Mesendoderm (in vitro differentiated cells): ENCODE measurements around the gene MYOCOS.

ENCODE experiments used
- DNase-seq: peaks from one replicate; pipeline ENCODE4 v3.0.0; 2013
- H2AK5ac ChIP-seq: 2 replicates; pipeline ENCODE4 v1.6.1; 2013; ENCODE audit warnings: low read length, inconsistent platforms
- H2BK120ac ChIP-seq: 2 replicates; pipeline ENCODE4 v1.6.1; 2013; ENCODE audit warnings: low read depth, mild to moderate bottlenecking, low read length, moderate library complexity, mixed read lengths
- H2BK15ac ChIP-seq: replicated peaks from 2 replicates; pipeline ENCODE4 v1.6.1; 2013; ENCODE audit warnings: low read depth, mild to moderate bottlenecking, moderate library complexity
- H2BK5ac ChIP-seq: 2 replicates; pipeline ENCODE4 v1.6.1; 2013; ENCODE audit warnings: low read length, inconsistent platforms
- H3K18ac ChIP-seq: 2 replicates; pipeline ENCODE4 v1.6.1; 2013; ENCODE audit warnings: mild to moderate bottlenecking, low read length, mixed read lengths
- H3K23ac ChIP-seq: one replicate; pipeline ENCODE4 v1.6.1; 2013; ENCODE audit warnings: low read length
- H3K27ac ChIP-seq: 2 replicates; pipeline ENCODE4 v1.5.1; 2013; ENCODE audit warnings: low read depth, mild to moderate bottlenecking, inconsistent platforms, low read length, moderate library complexity
- H3K27me3 ChIP-seq: 2 replicates; pipeline ENCODE4 v1.6.1; 2013; ENCODE audit warnings: low read length, control low read depth, mild to moderate bottlenecking, inconsistent platforms; ENCODE audit not compliant: insufficient read depth, poor library complexity
- H3K36me3 ChIP-seq: 2 replicates; pipeline ENCODE4 v1.6.1; 2013; ENCODE audit warnings: low read length, inconsistent platforms; ENCODE audit not compliant: control insufficient read depth, insufficient read depth
- H3K4ac ChIP-seq: one replicate; pipeline ENCODE4 v1.6.1; 2013; ENCODE audit warnings: low read depth, mild to moderate bottlenecking, low read length, moderate library complexity
- H3K4me1 ChIP-seq: 2 replicates; pipeline ENCODE4 v1.6.1; 2013; ENCODE audit warnings: low read depth, low read length, inconsistent platforms; ENCODE audit not compliant: control insufficient read depth
- H3K4me2 ChIP-seq: 2 replicates; pipeline ENCODE4 v1.6.1; 2013; ENCODE audit warnings: low read length
- H3K4me3 ChIP-seq: 2 replicates; pipeline ENCODE4 v1.5.1; 2013; ENCODE audit warnings: mild to moderate bottlenecking, low read length
- H3K56ac ChIP-seq: one replicate; pipeline ENCODE4 v1.6.1; 2013; ENCODE audit warnings: low read length
- H3K79me1 ChIP-seq: 2 replicates; pipeline ENCODE4 v1.6.1; 2013; ENCODE audit warnings: low read length, inconsistent platforms
- H3K79me2 ChIP-seq: 2 replicates; pipeline ENCODE4 v1.6.1; 2013; ENCODE audit warnings: mild to moderate bottlenecking, low read length; ENCODE audit not compliant: control insufficient read depth, insufficient read depth
- H3K9ac ChIP-seq: 2 replicates; pipeline ENCODE4 v1.6.1; 2013; ENCODE audit warnings: low read length, inconsistent platforms
- H4K5ac ChIP-seq: one replicate; pipeline ENCODE4 v1.6.1; 2013; ENCODE audit warnings: low read length
- H4K8ac ChIP-seq: one replicate; pipeline ENCODE4 v1.6.1; 2013; ENCODE audit warnings: low read depth, mild to moderate bottlenecking, control low read depth, low read length, moderate library complexity
- WGBS: extraction: QIAGEN DNeasy Blood & Tissue Kit; methylation state at CpG from one replicate; pipeline ENCODE4 v1.1.7; 2013; ENCODE audit warnings: low lambda C conversion rate, missing lambda C conversion rate; ENCODE audit not compliant: insufficient coverage; ENCODE audit errors: extremely low coverage; 5-methylcytosine and 5-hydroxymethylcytosine counted together

The MYOCOS gene

GRCh38 chr1:171625225-171625624, 3.2 kb downstream of the MYOCOS start:
- H3K9ac ChIP-seq = no peak overlapping the region
- no peaks in the 10 kb centered on the region for H3K79me2 ChIP-seq
- no peak overlapping the region for H4K8ac ChIP-seq
- no peaks in the 10 kb centered on the region for H3K27me3 ChIP-seq
- H2BK15ac ChIP-seq = no peak overlapping the region
- no peak overlapping the region for H2AK5ac ChIP-seq
- WGBS = no CpG with 5 or more reads among the region's 1 CpG
- H3K4me3 ChIP-seq = no peak overlapping the region
- H2BK120ac ChIP-seq = no peak overlapping the region
- DNase-seq = no peak
- no peak overlapping the region for H2BK5ac ChIP-seq
- no peak overlapping the region for H3K23ac ChIP-seq
- H3K56ac ChIP-seq = no peak overlapping the region
- no peaks in the 10 kb centered on the region for H3K79me1 ChIP-seq
- H3K4me1 ChIP-seq = no peaks in the 10 kb centered on the region
- no peak overlapping the region for H3K18ac ChIP-seq
- no peaks in the 10 kb centered on the region for H3K36me3 ChIP-seq
- H3K4ac ChIP-seq = no peak overlapping the region
- no peak overlapping the region for H3K4me2 ChIP-seq
- no peak overlapping the region for H4K5ac ChIP-seq
- no peak overlapping the region for H3K27ac ChIP-seq

- Histone ChIP-seq H3K79me1 (no peaks in the 10 kb centered on the region), H4K8ac (no peak overlapping the region), H3K4ac (no peak overlapping the region), H3K23ac (no peak overlapping the region), H2BK15ac (no peak overlapping the region), H3K36me3 (no peaks in the 10 kb centered on the region), H3K4me2 (no peak overlapping the region), H2BK5ac (no peak overlapping the region), H3K9ac (no peak overlapping the region), H3K4me3 (no peak overlapping the region), H3K27me3 (no peaks in the 10 kb centered on the region), H3K27ac (no peak overlapping the region), H4K5ac (no peak overlapping the region), H3K79me2 (no peaks in the 10 kb centered on the region), H2BK120ac (no peak overlapping the region), H3K18ac (no peak overlapping the region), H2AK5ac (no peak overlapping the region), H3K4me1 (no peaks in the 10 kb centered on the region), H3K56ac (no peak overlapping the region)
- DNase-seq = no peak
- no CpG with 5 or more reads among the region's 5 CpGs for WGBS
Measured at GRCh38 chr1:171627020-171627419, 5.0 kb downstream of the MYOCOS start.

- H2BK5ac ChIP-seq = no peak overlapping the region
- WGBS = no CpG with 5 or more reads among the region's 2 CpGs
- no peak overlapping the region for H4K8ac ChIP-seq
- H3K4me3 ChIP-seq = no peak overlapping the region
- H3K4me2 ChIP-seq = no peak overlapping the region
- H3K79me2 ChIP-seq = no peaks in the 10 kb centered on the region
- no peak overlapping the region for H3K27ac ChIP-seq
- no peaks in the 10 kb centered on the region for H3K4me1 ChIP-seq
- no peak overlapping the region for H3K23ac ChIP-seq
- no peak overlapping the region for H2BK15ac ChIP-seq
- no peak overlapping the region for H4K5ac ChIP-seq
- no peak overlapping the region for H3K4ac ChIP-seq
- no peak overlapping the region for H2AK5ac ChIP-seq
- no peak overlapping the region for H3K18ac ChIP-seq
- no peaks in the 10 kb centered on the region for H3K36me3 ChIP-seq
- no peak overlapping the region for H3K9ac ChIP-seq
- H2BK120ac ChIP-seq = no peak overlapping the region
- no peak for DNase-seq
- H3K56ac ChIP-seq = no peak overlapping the region
- H3K79me1 ChIP-seq = no peaks in the 10 kb centered on the region
- H3K27me3 ChIP-seq = no peaks in the 10 kb centered on the region
Measured at GRCh38 chr1:171628225-171628624, 6.2 kb downstream of the MYOCOS start.

- WGBS = no CpG with 5 or more reads among the region's 2 CpGs
- no peak overlapping the region for H3K9ac ChIP-seq
- no peak overlapping the region for H3K18ac ChIP-seq
- H4K5ac ChIP-seq = no peak overlapping the region
- no peak overlapping the region for H3K4me3 ChIP-seq
- H3K4me2 ChIP-seq = no peak overlapping the region
- no peak overlapping the region for H3K4ac ChIP-seq
- no peak overlapping the region for H2BK15ac ChIP-seq
- no peak overlapping the region for H4K8ac ChIP-seq
- no peak overlapping the region for H2BK120ac ChIP-seq
- H3K79me2 ChIP-seq = no peaks in the 10 kb centered on the region
- DNase-seq = no peak
- no peaks in the 10 kb centered on the region for H3K27me3 ChIP-seq
- no peaks in the 10 kb centered on the region for H3K79me1 ChIP-seq
- H3K4me1 ChIP-seq = no peaks in the 10 kb centered on the region
- no peak overlapping the region for H3K27ac ChIP-seq
- no peak overlapping the region for H2BK5ac ChIP-seq
- no peak overlapping the region for H2AK5ac ChIP-seq
- no peaks in the 10 kb centered on the region for H3K36me3 ChIP-seq
- no peak overlapping the region for H3K56ac ChIP-seq
- no peak overlapping the region for H3K23ac ChIP-seq
Measured at GRCh38 chr1:171635661-171636060, 13.6 kb downstream of the MYOCOS start.

GRCh38 chr1:171636141-171636540, 14.1 kb downstream of the MYOCOS start:
- Histone ChIP-seq H4K8ac (no peak overlapping the region), H3K27ac (no peak overlapping the region), H3K4ac (no peak overlapping the region), H2BK5ac (no peak overlapping the region), H3K4me3 (no peak overlapping the region), H3K9ac (no peak overlapping the region), H2BK15ac (no peak overlapping the region), H2AK5ac (no peak overlapping the region), H3K56ac (no peak overlapping the region), H3K79me1 (no peaks in the 10 kb centered on the region), H3K4me1 (no peaks in the 10 kb centered on the region), H3K23ac (no peak overlapping the region), H2BK120ac (no peak overlapping the region), H3K79me2 (no peaks in the 10 kb centered on the region), H3K18ac (no peak overlapping the region), H4K5ac (no peak overlapping the region), H3K27me3 (no peaks in the 10 kb centered on the region), H3K4me2 (no peak overlapping the region), H3K36me3 (no peaks in the 10 kb centered on the region)
- DNase-seq = no peak
- WGBS = no CpG with 5 or more reads among the region's 11 CpGs

- Histone ChIP-seq H2BK120ac (no peak overlapping the region), H3K27ac (no peak overlapping the region), H3K79me1 (no peaks in the 10 kb centered on the region), H3K27me3 (no peaks in the 10 kb centered on the region), H3K4me2 (no peak overlapping the region), H3K4me3 (no peak overlapping the region), H3K36me3 (no peaks in the 10 kb centered on the region), H3K79me2 (no peaks in the 10 kb centered on the region), H3K18ac (no peak overlapping the region), H2BK5ac (no peak overlapping the region), H2AK5ac (no peak overlapping the region), H3K56ac (no peak overlapping the region), H3K4ac (no peak overlapping the region), H4K5ac (no peak overlapping the region), H2BK15ac (no peak overlapping the region), H3K23ac (no peak overlapping the region), H3K9ac (no peak overlapping the region), H4K8ac (no peak overlapping the region), H3K4me1 (no peaks in the 10 kb centered on the region)
- WGBS = no CpG with 5 or more reads among the region's 4 CpGs
- DNase-seq = no peak
Measured at GRCh38 chr1:171637928-171638576, 16.0 kb downstream of the MYOCOS start.
